ENCODE data around the gene AP4M1. TPM values are rescaled to one million over a fixed set of nuclear protein-coding genes. Genes with fewer than 3 reads are reported as not detected.

The AP4M1 gene
- total and polyA plus RNA-seq, 9 of the 15 experiments (the other 6 are each of a cell fraction or from before 2014, with no cell fraction given): 1.3 to 30.9 (median 14.1) TPM

- TF ChIP-seq E2F1 (CRISPR knock-in tag; IDR thresholded peaks at IDR 0.05): 0 out of 2 replicates have a peak, but pooled peaks have one; percentile 9
- TF ChIP-seq JUN (IDR thresholded peaks at IDR 0.05; ENCODE audit: borderline replicate concordance, low read depth, low read length): peak; percentile 39; the same call in 1 of the 2 replicates
- no peak for TF ChIP-seq JUN (CRISPR knock-in tag; IDR thresholded peaks at IDR 0.05; ENCODE audit: borderline replicate concordance)
- TF ChIP-seq ZNF263 (CRISPR knock-in tag; IDR thresholded peaks at IDR 0.05; ENCODE audit: borderline replicate concordance): no peak; the same call in 1 of the 2 replicates
- TF ChIP-seq MCM7 (IDR thresholded peaks at IDR 0.05): no peak
- TF ChIP-seq ATF2 (CRISPR knock-in tag; IDR thresholded peaks at IDR 0.05): no peak
- peak; percentile 66; the same call in 1 of the 2 replicates for TF ChIP-seq TFAP4 (CRISPR knock-in tag; IDR thresholded peaks at IDR 0.05; ENCODE audit: borderline replicate concordance)
- TF ChIP-seq CTBP1 (IDR thresholded peaks at IDR 0.05; ENCODE audit: borderline replicate concordance): peak; percentile 31
- TF ChIP-seq HNRNPH1 (optimal IDR thresholded peaks at IDR 0.05; ENCODE audit: low read depth, low read length): no peak
- no peak for TF ChIP-seq STAT5A (IDR thresholded peaks at IDR 0.05; ENCODE audit: borderline replicate concordance, low read length)
- no peak for TF ChIP-seq ZBTB33 (CRISPR knock-in tag; IDR thresholded peaks at IDR 0.05)
- TF ChIP-seq FOXP1 (CRISPR knock-in tag; IDR thresholded peaks at IDR 0.05): no peak
- no peak for TF ChIP-seq HMG20A (CRISPR knock-in tag; conservative IDR thresholded peaks at IDR 0.05)
- 0 out of 2 replicates have a peak, but pooled peaks have one; percentile 71 for TF ChIP-seq ZFPM2 (CRISPR knock-in tag; IDR thresholded peaks at IDR 0.05)
- TF ChIP-seq NCOR1 (IDR thresholded peaks at IDR 0.05): 0 out of 2 replicates have a peak, but pooled peaks have one; percentile 51
- TF ChIP-seq ILF3 (IDR thresholded peaks at IDR 0.05; ENCODE audit: borderline replicate concordance): no peak
- no peak for TF ChIP-seq POLR3A (IDR thresholded peaks at IDR 0.05; ENCODE audit: borderline replicate concordance, extremely low read depth, insufficient read depth, insufficient read length)
- TF ChIP-seq ETV5 (CRISPR knock-in tag; IDR thresholded peaks at IDR 0.05; ENCODE audit: low read depth): no peak
- no peak for TF ChIP-seq OTX1 (CRISPR knock-in tag; IDR thresholded peaks at IDR 0.05)
These were observed 25.8 kb downstream of the AP4M1 start, which contains the start of gene MBLAC1 (continued) for GRCh38 chr7:100126931-100127865.

Measured in K562 (cell line).